Amniotic stem cell (primary cell): ENCODE data around the gene FGFR3.
"Not testable (repeated sequence)": the region's sequence is repeated elsewhere in the genome, so short reads cannot be mapped to it uniquely, and the experiment has no call there.

ENCODE experiments used
- DNase-seq: peaks from one replicate; lab custom pipeline; 2025; lab: John Stamatoyannopoulos, UW

FGFR3 gene

GRCh38 chr4:1819284-1819683 lies 26.2 kb downstream of the FGFR3 start:
- no peak for DNase-seq

- DNase-seq, result no peak
Measured at GRCh38 chr4:1819816-1820215, 26.7 kb downstream of the FGFR3 start.

GRCh38 chr4:1821679-1822567 lies 28.8 kb downstream of the FGFR3 start:
- no peak for DNase-seq

- no peak for DNase-seq
Measured at GRCh38 chr4:1822568-1823544, 29.8 kb downstream of the FGFR3 start.

- DNase-seq, result no peak
Measured at GRCh38 chr4:1823545-1823932, 30.4 kb downstream of the FGFR3 start.

GRCh38 chr4:1824746-1825145 lies 31.7 kb downstream of the FGFR3 start:
- no peak for DNase-seq

- no peak for DNase-seq
Measured at GRCh38 chr4:1825326-1825725, 32.2 kb downstream of the FGFR3 start.

- no peak for DNase-seq
Measured at GRCh38 chr4:1826531-1827350, 33.6 kb downstream of the FGFR3 start.

GRCh38 chr4:1830234-1830633 lies 37.1 kb downstream of the FGFR3 start:
- no peak for DNase-seq

GRCh38 chr4:1830642-1831228 lies 37.6 kb downstream of the FGFR3 start:
- no peak for DNase-seq

- DNase-seq, result no peak
Measured at GRCh38 chr4:1831331-1831730, 38.2 kb downstream of the FGFR3 start.

GRCh38 chr4:1832690-1833089 lies 39.6 kb downstream of the FGFR3 start:
- no peak for DNase-seq

GRCh38 chr4:1833307-1834046 lies 40.4 kb downstream of the FGFR3 start:
- no peak for DNase-seq

GRCh38 chr4:1834047-1834775 lies 41.1 kb downstream of the FGFR3 start:
- no peak for DNase-seq

GRCh38 chr4:1835836-1836235 lies 42.7 kb downstream of the FGFR3 start:
- not testable (repeated sequence) for DNase-seq

GRCh38 chr4:1836650-1837049 lies 43.6 kb downstream of the FGFR3 start:
- no peak for DNase-seq

GRCh38 chr4:1837069-1837468 lies 44.0 kb downstream of the FGFR3 start:
- no peak for DNase-seq

- DNase-seq, result no peak
Measured at GRCh38 chr4:1839282-1839681, 46.2 kb downstream of the FGFR3 start.

- no peak for DNase-seq
Measured at GRCh38 chr4:1841201-1841886, 48.3 kb downstream of the FGFR3 start.

- DNase-seq, result no peak
Measured at GRCh38 chr4:1841887-1842210, 48.8 kb downstream of the FGFR3 start.
